ENCODE measurements around the gene FOXP3.

FOXP3 gene

DNA sequence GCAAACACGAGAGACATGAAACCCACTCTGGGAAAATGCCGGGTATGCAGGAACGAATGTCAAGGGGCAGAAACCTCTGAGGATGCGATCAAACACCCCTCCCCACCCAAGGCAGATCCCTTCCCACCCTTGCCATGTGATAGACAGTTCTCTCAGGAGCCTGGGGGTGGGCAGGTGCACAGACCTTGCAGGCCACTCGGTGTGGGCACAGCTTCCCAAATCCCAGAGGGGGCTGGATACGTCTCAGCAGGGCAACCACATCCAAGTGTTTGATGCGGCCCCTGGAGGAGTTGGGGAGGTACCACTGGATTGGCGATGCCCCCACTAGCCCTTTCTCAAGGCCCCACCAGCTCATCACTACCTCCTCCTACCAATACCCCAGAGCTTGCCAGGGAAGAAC, 54.1 kb downstream of the FOXP3 start:
- H3K4me3 ChIP-seq (replicated peaks; ENCODE audit: low read depth, low read length) = no peak overlapping the region
- no peak for TF ChIP-seq CTCF (IDR thresholded peaks at IDR 0.05; ENCODE audit: low read length, missing control alignments)
- DNase-seq (ENCODE audit: low read depth) = no peak

GRCh38 chrX:49209434-49210251, 54.9 kb downstream of the FOXP3 start:
- H3K4me3 ChIP-seq (replicated peaks; ENCODE audit: low read depth, low read length) = no peak overlapping the region
- no peak for DNase-seq (ENCODE audit: low read depth)
- no peak for TF ChIP-seq CTCF (IDR thresholded peaks at IDR 0.05; ENCODE audit: low read length, missing control alignments)

GRCh38 chrX:49208399-49208798, 56.1 kb downstream of the FOXP3 start:
- no peak overlapping the region for H3K4me3 ChIP-seq (replicated peaks; ENCODE audit: low read depth, low read length)
- no peak for TF ChIP-seq CTCF (IDR thresholded peaks at IDR 0.05; ENCODE audit: low read length, missing control alignments)
- DNase-seq (ENCODE audit: low read depth) = no peak

DNA sequence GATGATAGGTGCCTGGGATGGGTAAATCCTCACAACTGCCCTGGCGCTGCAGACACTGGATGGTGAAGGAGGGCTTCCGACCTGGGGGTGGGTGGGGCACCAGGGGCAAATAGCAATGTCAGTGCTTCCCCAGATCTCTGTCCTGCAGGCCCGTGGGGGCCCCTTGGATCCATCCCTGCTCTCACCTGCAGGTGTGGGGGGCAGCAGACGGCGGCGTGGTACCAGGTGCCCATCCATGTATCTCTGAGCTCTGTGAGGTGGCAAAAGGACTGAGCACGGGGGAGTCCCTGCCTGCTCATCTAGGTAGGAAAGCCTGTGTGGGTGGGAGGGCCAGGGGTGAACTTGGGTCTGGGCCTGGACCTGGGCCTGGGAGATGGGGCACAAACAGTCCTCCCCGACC, 58.0 kb downstream of the FOXP3 start:
- H3K4me3 ChIP-seq (replicated peaks; ENCODE audit: low read depth, low read length) = no peak overlapping the region
- no peak for TF ChIP-seq CTCF (IDR thresholded peaks at IDR 0.05; ENCODE audit: low read length, missing control alignments)
- DNase-seq (ENCODE audit: low read depth) = no peak

GRCh38 chrX:49205443-49205842, 59.1 kb downstream of the FOXP3 start:
- no peak for TF ChIP-seq CTCF (IDR thresholded peaks at IDR 0.05; ENCODE audit: low read length, missing control alignments)
- H3K4me3 ChIP-seq (replicated peaks; ENCODE audit: low read depth, low read length) = no peak overlapping the region
- DNase-seq (ENCODE audit: low read depth) = no peak

DNA sequence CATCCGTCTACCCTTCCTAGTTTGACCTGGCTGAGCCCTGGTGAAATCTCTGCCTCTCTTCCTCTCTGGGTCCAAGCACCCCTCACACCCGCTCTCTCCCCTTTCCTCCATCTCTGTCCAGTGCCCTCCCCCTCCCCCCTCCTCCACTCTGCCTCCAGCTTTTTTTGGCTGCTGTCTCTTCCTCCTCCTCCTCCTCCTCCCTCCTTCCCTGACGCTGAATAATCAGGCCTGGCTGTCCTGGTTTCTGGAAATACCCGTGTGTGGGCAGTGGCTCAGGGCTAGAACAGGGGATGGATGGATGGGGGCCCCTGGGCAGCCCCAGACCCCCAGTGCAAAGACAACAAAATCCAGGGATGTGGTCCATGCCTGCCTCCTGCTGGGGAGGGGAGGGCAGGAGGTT, 59.8 kb downstream of the FOXP3 start:
- TF ChIP-seq CTCF (IDR thresholded peaks at IDR 0.05; ENCODE audit: low read length, missing control alignments) = no peak
- no peak overlapping the region for H3K4me3 ChIP-seq (replicated peaks; ENCODE audit: low read depth, low read length)
- no peak for DNase-seq (ENCODE audit: low read depth)

DNA sequence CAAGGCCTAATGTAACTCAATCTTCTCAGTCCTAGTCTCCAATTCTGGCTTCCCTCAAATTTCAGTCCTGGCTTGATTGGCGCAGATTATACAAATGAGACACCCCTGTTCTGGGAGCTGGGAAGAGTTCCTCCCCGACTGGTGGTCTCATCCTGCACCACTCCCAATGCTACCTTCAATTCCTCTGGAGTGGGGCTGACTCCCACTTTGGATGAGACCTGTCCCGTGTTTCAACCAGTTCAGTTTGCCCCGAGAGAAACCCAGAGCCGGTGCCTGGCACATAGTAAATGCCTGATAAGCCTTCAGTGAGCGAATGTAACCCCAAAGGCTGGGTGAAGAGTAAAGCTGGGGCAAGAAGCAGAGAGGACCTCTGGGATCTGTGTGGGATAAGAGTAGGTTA, 60.5 kb downstream of the FOXP3 start:
- H3K4me3 ChIP-seq (replicated peaks; ENCODE audit: low read depth, low read length) = no peak overlapping the region
- no peak for TF ChIP-seq CTCF (IDR thresholded peaks at IDR 0.05; ENCODE audit: low read length, missing control alignments)
- DNase-seq (ENCODE audit: low read depth) = no peak
